ENCODE results near the gene LRRC41.

- TF ChIP-seq POLR2A (IDR thresholded peaks at IDR 0.05; ENCODE audit: low read length): no peak
- TF ChIP-seq GATA1 (IDR thresholded peaks at IDR 0.05; ENCODE audit: low read depth, low read length): no peak
Measured at GRCh38 chr1:46315669-46316403, 12.4 kb upstream of the LRRC41 start.

Data from erythroblast (primary cell).